ENCODE results near the gene FRAS1. TPM values are rescaled to one million over a fixed set of nuclear protein-coding genes. Genes with fewer than 3 reads are reported as not detected.
A peak's percentile ranks its signal among the peaks of the same experiment; 100 is the strongest.

Gene FRAS1
- total and polyA plus RNA-seq, 2 of the 8 experiments (the other 6 are each of a cell fraction or from before 2014, with no cell fraction given): 38.5 to 109 TPM

- H4K8ac ChIP-seq (ENCODE audit: extremely low read depth, insufficient read depth, low read length): no peak overlapping the region
- no peak overlapping the region for H2AFZ ChIP-seq (ENCODE audit: low read length)
- no peak overlapping the region for H2BK15ac ChIP-seq (ENCODE audit: low read length)
- H3K79me1 ChIP-seq (ENCODE audit: low read depth, low read length): no peaks in the 10 kb centered on the region
- H2BK20ac ChIP-seq (ENCODE audit: low read length): no peak overlapping the region
- H3K27ac ChIP-seq (ENCODE audit: low read depth, low read length): no peak overlapping the region
- H3K4me3 ChIP-seq (ENCODE audit: extremely low read depth in 1 of 4, insufficient read depth in 2 of 4, low read depth in 3 of 4, low read length in 4 of 4): peak overlapping the region; percentile 45 to 76 (median 65); a peak in 7 of 8 replicates
- H3K36me3 ChIP-seq (ENCODE audit: control insufficient read depth in 2 of 4, insufficient read depth in 4 of 4, low read length in 3 of 4): no peaks in the 10 kb centered on the region
- peak overlapping the region in 3 of 4 experiments; percentile 45 to 75 (median 73); a peak in 5 of 7 replicates for H3K9ac ChIP-seq (replicated peaks in 1 of 4; ENCODE audit: extremely low read depth in 1 of 4, low read depth in 3 of 4, low read length in 3 of 4)
- ChIA-PET CTCF (ENCODE audit: partially characterized antibody) (interaction anchor here (1.5 kb wide), 1 partner anchor 10 kb away, joined by 4 read pairs; no protein-coding TSS in a partner anchor), POLR2A (ENCODE audit: partially characterized antibody) (interaction anchor here (0.6 to 1.9 kb wide), 13 partner anchors 9 to 690 kb away, joined by 3 to 6 read pairs (median 4); partner anchors contain the start of genes BMP2K, FRAS1 and MRPL1)
- H2BK120ac ChIP-seq (replicated peaks; ENCODE audit: low read depth, low read length): no peak overlapping the region
- H3K4ac ChIP-seq (replicated peaks; ENCODE audit: insufficient read length, low read depth, low read length): no peak overlapping the region
- no peak overlapping the region for H4K5ac ChIP-seq (ENCODE audit: insufficient read length, low read depth, low read length)
- H4K20me1 ChIP-seq (replicated peaks in 1 of 2; ENCODE audit: control insufficient read depth in 1 of 2, insufficient read depth in 2 of 2, low read length in 2 of 2): no peaks in the 10 kb centered on the region
- H2BK5ac ChIP-seq (ENCODE audit: low read depth, low read length): no peak overlapping the region
- H3K18ac ChIP-seq (ENCODE audit: extremely low read depth, low read length): no peak overlapping the region
- DNase-seq (ENCODE audit: low read depth in 1 of 2, low spot score in 2 of 2) (peak in 1 of 2 experiments; percentile 73), FAIRE-seq (peak; percentile 75)
- H3K56ac ChIP-seq (replicated peaks; ENCODE audit: insufficient read length, low read depth, low read length): no peak overlapping the region
- no peak overlapping the region; the same call in 1 of the 2 replicates for H2BK12ac ChIP-seq (ENCODE audit: low read depth, low read length)
- peaks cover 2 to 7% (median 3%) of the 10 kb centered on the region in 4 experiments; a peak in 5 of 7 replicates for H3K4me1 ChIP-seq (replicated peaks in 1 of 4; ENCODE audit: control insufficient read depth in 3 of 4, insufficient read depth in 4 of 4, low read length in 3 of 4)
- 25% methylated on average over 10 of the region's 10 CpGs; no CpG with 5 or more reads in 1 of the 2 experiments for WGBS, 2 experiments (ENCODE audit: extremely low coverage in 1 of 2, insufficient coverage in 1 of 2, insufficient read length in 1 of 2, insufficient replicate concordance in 2 of 2, low coverage in 1 of 2, low lambda C conversion rate in 2 of 2, missing lambda C conversion rate in 1 of 2)
- peaks cover 0 to 4% of the 10 kb centered on the region in 2 experiments; a peak in 1 of 4 replicates for H3K9me3 ChIP-seq (ENCODE audit: insufficient read depth in 2 of 2, low read depth in 1 of 2, low read length in 1 of 2)
- H3K79me2 ChIP-seq (ENCODE audit: control insufficient read depth in 1 of 2, insufficient read depth in 2 of 2, low read length in 2 of 2): no peaks in the 10 kb centered on the region
- no peak overlapping the region for H4K91ac ChIP-seq (replicated peaks; ENCODE audit: insufficient read length, low read length)
- no peak overlapping the region for H3K14ac ChIP-seq (ENCODE audit: insufficient read length)
- no peaks in the 10 kb centered on the region for H3K23me2 ChIP-seq (ENCODE audit: low read depth, low read length)
- no peak overlapping the region for H2AK5ac ChIP-seq (ENCODE audit: low read depth, low read length)
- H3K4me2 ChIP-seq (ENCODE audit: insufficient read depth in 1 of 2, low read depth in 2 of 2, low read length in 2 of 2): peak overlapping the region; percentile 68 to 97
- no peak overlapping the region for H3K23ac ChIP-seq (ENCODE audit: insufficient read length)
- H3K27me3 ChIP-seq (replicated peaks in 1 of 4; ENCODE audit: control insufficient read depth in 3 of 4, extremely low read depth in 1 of 4, insufficient read depth in 3 of 4, low read length in 3 of 4): peaks cover 0 to 10% (median 4%) of the 10 kb centered on the region in 4 experiments; a peak in 4 of 7 replicates
- TF ChIP-seq SRF (IDR thresholded peaks at IDR 0.05; ENCODE audit: low read depth, low read length): peak; percentile 99
- no peak for TF ChIP-seq EZH2 (IDR thresholded peaks at IDR 0.05; ENCODE audit: low read depth, low read length, severe bottlenecking)
- TF ChIP-seq JUND (IDR thresholded peaks at IDR 0.05; ENCODE audit: low read length): peak; percentile 95
- TF ChIP-seq EP300 (IDR thresholded peaks at IDR 0.05; ENCODE audit: borderline replicate concordance in 1 of 2, low read depth in 2 of 2, low read length in 2 of 2): peak in 1 of 2 experiments; percentile 69; a peak in 1 of 3 replicates
- no peak for TF ChIP-seq FOSL1 (IDR thresholded peaks at IDR 0.05; ENCODE audit: insufficient read depth, low read depth, low read length)
- TF ChIP-seq NANOG (IDR thresholded peaks at IDR 0.05; ENCODE audit: insufficient read depth, low read depth, low read length, poor library complexity, severe bottlenecking): no peak
- 0 out of 2 replicates have a peak, but pooled peaks have one; percentile 28 for TF ChIP-seq TCF12 (IDR thresholded peaks at IDR 0.05; ENCODE audit: low read depth, low read length)
- 0 out of 2 replicates have a peak, but pooled peaks have one; percentile 26 for TF ChIP-seq TAF1 (IDR thresholded peaks at IDR 0.05; ENCODE audit: low read depth, low read length)
- TF ChIP-seq, protein P1, sequence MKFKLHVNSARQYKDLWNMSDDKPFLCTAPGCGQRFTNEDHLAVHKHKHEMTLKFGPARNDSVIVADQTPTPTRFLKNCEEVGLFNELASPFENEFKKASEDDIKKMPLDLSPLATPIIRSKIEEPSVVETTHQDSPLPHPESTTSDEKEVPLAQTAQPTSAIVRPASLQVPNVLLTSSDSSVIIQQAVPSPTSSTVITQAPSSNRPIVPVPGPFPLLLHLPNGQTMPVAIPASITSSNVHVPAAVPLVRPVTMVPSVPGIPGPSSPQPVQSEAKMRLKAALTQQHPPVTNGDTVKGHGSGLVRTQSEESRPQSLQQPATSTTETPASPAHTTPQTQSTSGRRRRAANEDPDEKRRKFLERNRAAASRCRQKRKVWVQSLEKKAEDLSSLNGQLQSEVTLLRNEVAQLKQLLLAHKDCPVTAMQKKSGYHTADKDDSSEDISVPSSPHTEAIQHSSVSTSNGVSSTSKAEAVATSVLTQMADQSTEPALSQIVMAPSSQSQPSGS (IDR thresholded peaks at IDR 0.05; ENCODE audit: low read length): peak; percentile 56
- no peak for TF ChIP-seq BRCA1 (IDR thresholded peaks at IDR 0.05; ENCODE audit: low read depth, low read length)
Measured at GRCh38 chr4:78552389-78553042, 495.4 kb downstream of the FRAS1 start.

All from H1 (cell line).